GM12878 (cell line): Measurements from ENCODE around the gene NBPF14. TPM values are rescaled to one million over a fixed set of nuclear protein-coding genes. Genes with fewer than 3 reads are reported as not detected.
A peak's percentile ranks its signal among the peaks of the same experiment; 100 is the strongest.
"Not testable (repeated sequence)": the region's sequence is repeated elsewhere in the genome, so short reads cannot be mapped to it uniquely, and the experiment has no call there.

Experiments used
- ATAC-seq: fragments of 200-7000 bp; cut with Tn5 transposase; 3 replicates; pipeline ENCODE4 v1.9.1; 2020; ENCODE audit warnings: mild to moderate bottlenecking, moderate library complexity
- BruUV-seq: library from RNA; stranded (reverse); fragments of 400-500 nt; replicated peaks from 2 replicates; lab custom pipeline; 2021; lab: Mats Ljungman, UMichigan
- CTCF ChIA-PET: fragments of 300-600 bp; sonication (Branson Sonifier 250); formaldehyde crosslinking; extraction: SDS; loops from one replicate; lab custom pipeline; 2021; ENCODE audit warnings: inconsistent platforms; lab: Yijun Ruan, JAX
- POLR2A ChIA-PET: fragments of 350-600 bp; formaldehyde crosslinking; extraction: SDS; loops from one replicate; lab custom pipeline; 2021; ENCODE audit warnings: inconsistent platforms; lab: Charles Lee
- RAD21 ChIA-PET: fragments of 300-600 bp; sonication (Branson Sonifier 250); formaldehyde crosslinking; loops from one replicate; lab custom pipeline; 2023; ENCODE audit warnings: antibody characterized with exemption; ENCODE audit not compliant: unreplicated experiment; lab: Charles Lee
- SMC1A ChIA-PET: fragments of 300-600 bp; sonication (Branson Sonifier 250); formaldehyde crosslinking; loops from one replicate; lab custom pipeline; 2023; ENCODE audit not compliant: unreplicated experiment, uncharacterized antibody; lab: Charles Lee
- DNase-seq: peaks from one replicate; pipeline ENCODE4 v3.0.0-alpha.2; 2011; ENCODE audit warnings: low read depth, low spot score
- FAIRE-seq: peaks from 3 replicates; lab custom pipeline; 2011; peaks lifted over from hg19 to GRCh38; lab: Jason Lieb, UNC
- H2AFZ ChIP-seq: 2 replicates; pipeline ENCODE4 v1.6.0; 2011; ENCODE audit warnings: low read depth, low read length, control low read depth; ENCODE audit not compliant: control insufficient read depth
- H3K27ac ChIP-seq: 2 replicates; pipeline ENCODE4 v1.5.1; 2011; ENCODE audit warnings: control low read depth; ENCODE audit not compliant: control insufficient read depth, insufficient read depth
- H3K27me3 ChIP-seq, 2 experiments: replicated peaks in 1 of 2; 2 replicates each; pipeline versions ENCODE4 v1.6.0 to v1.6.1; 2011; ENCODE audit warnings: low read length in 1 of 2; ENCODE audit not compliant: control insufficient read depth in 2 of 2, insufficient read depth in 2 of 2
- H3K36me3 ChIP-seq, 2 experiments: 2 replicates each; pipeline ENCODE4 v1.5.1; 2011; ENCODE audit warnings: low read length in 1 of 2; ENCODE audit not compliant: control insufficient read depth in 2 of 2, insufficient read depth in 2 of 2
- H3K4me1 ChIP-seq: 2 replicates; pipeline ENCODE4 v1.6.1; 2011; ENCODE audit warnings: mild to moderate bottlenecking, low read length, moderate library complexity, mixed read lengths; ENCODE audit not compliant: control insufficient read depth, insufficient read depth
- H3K4me2 ChIP-seq: 2 replicates; pipeline ENCODE4 v1.6.0; 2011; ENCODE audit warnings: control low read depth; ENCODE audit not compliant: control insufficient read depth, insufficient read depth
- H3K4me3 ChIP-seq: fragments of 200-600 bp; sonication (generic); 2 replicates; pipeline ENCODE4 v1.5.1; 2016
- H3K79me2 ChIP-seq: 2 replicates; pipeline ENCODE4 v1.6.0; 2011; ENCODE audit warnings: low read length; ENCODE audit not compliant: control insufficient read depth, insufficient read depth
- H3K9ac ChIP-seq: 2 replicates; pipeline ENCODE4 v1.8.0; 2011; ENCODE audit warnings: low read length, control low read depth, mixed read lengths; ENCODE audit not compliant: control insufficient read depth, insufficient read depth
- H3K9me3 ChIP-seq: replicated peaks from 3 replicates; pipeline ENCODE4 v1.5.1; 2011; ENCODE audit warnings: mild to moderate bottlenecking, low read length; ENCODE audit not compliant: control insufficient read depth, insufficient read depth
- H4K20me1 ChIP-seq: 2 replicates; pipeline ENCODE4 v1.6.0; 2011; ENCODE audit not compliant: control insufficient read depth, insufficient read depth
- JUNB ChIP-seq: IDR thresholded peaks from 2 replicates; pipeline ENCODE4 v1.6.1; 2016; ENCODE audit warnings: antibody characterized with exemption, mild to moderate bottlenecking
- TCF7 ChIP-seq: IDR thresholded peaks from 2 replicates; pipeline ENCODE4 v1.6.1; 2014; ENCODE audit warnings: antibody characterized with exemption, borderline replicate concordance
- WGBS: methylation state at CpG from one replicate; pipeline ENCODE4 v1.1.6; 2016; ENCODE audit warnings: low lambda C conversion rate; ENCODE audit not compliant: insufficient replicate concordance, insufficient coverage; ENCODE audit errors: missing lambda C conversion rate; 5-methylcytosine and 5-hydroxymethylcytosine counted together
- in situ Hi-C: fragments of 300-500 bp; cut with MboI; formaldehyde crosslinking; loops from 9 replicates; pipeline ENCODE4 v1.14.3; 2018; ENCODE audit warnings: mixed read lengths
- intact Hi-C: fragments of 100-400 bp; cut with micrococcal nuclease; formaldehyde crosslinking; loops from one replicate; pipeline ENCODE4 v1.14.2; 2022; ENCODE audit not compliant: unreplicated experiment
- polyA plus RNA-seq, 11 experiments: library from polyadenylated mRNA; depleted of rRNA in 4 of 11; unstranded in 6 of 11; stranded (reverse) in 5 of 11; fragments of >200 nt; fragmentation: Nextera tagmentation in 4 of 11; fragmentation: Illumina TruSeq in 1 of 11; extraction: Ambion mirVana in 4 of 11; extraction: Trizol in 1 of 11; gene quantifications; 1 replicate in 1 of 11; 2 replicates in 10 of 11; pipeline versions ENCODE4 v1.2.1 to v1.2.3, GENCODE V29; 2011 to 2016; ENCODE audit warnings: inconsistent platforms in 2 of 11, missing spikeins in 2 of 11, low read depth in 1 of 11
- total RNA-seq, 4 experiments: library from RNA; depleted of rRNA in 3 of 4; stranded (reverse); fragments of >200 nt in 3 of 4; fragmentation: Illumina TruSeq in 1 of 4; extraction: Trizol in 1 of 4; gene quantifications; 2 replicates each; pipeline versions ENCODE4 v1.2.1 to v1.2.3, GENCODE V29; 2013 to 2021

The NBPF14 gene
- total and polyA plus RNA-seq, 10 of the 15 experiments (the other 5 are each of a cell fraction or from before 2014, with no cell fraction given): 0.05 to 6.6 (median 0.81) TPM

DNA sequence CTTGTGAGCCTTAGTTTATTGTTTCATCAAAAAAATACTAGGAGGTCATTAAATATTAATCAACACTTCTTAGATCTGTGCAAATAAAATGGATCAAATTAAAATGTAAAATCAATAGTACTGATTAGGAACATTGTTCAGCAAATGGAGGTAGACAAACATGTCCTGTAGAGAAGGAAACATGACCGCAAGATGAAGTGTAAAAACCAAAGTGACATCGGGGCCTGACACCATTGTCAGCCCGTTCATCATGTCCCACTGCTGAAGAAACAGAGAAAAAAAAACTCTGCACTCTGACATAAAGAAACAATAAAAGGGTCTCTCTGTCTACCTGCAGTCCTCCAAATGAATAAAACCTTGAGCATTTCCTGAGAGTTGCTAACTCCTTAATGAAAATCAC lies 81.5 kb downstream of the NBPF14 start:
- H3K4me1 ChIP-seq, H3K4me3 ChIP-seq, DNase-seq, intact Hi-C loops, H3K36me3 ChIP-seq, H3K9me3 ChIP-seq, POLR2A ChIA-PET, H3K4me2 ChIP-seq, RAD21 ChIA-PET, ATAC-seq, FAIRE-seq, H3K27me3 ChIP-seq, H3K27ac ChIP-seq, SMC1A ChIA-PET, H2AFZ ChIP-seq, BruUV-seq, H3K9ac ChIP-seq, CTCF ChIA-PET, in situ Hi-C loops, H4K20me1 ChIP-seq, H3K79me2 ChIP-seq: not testable (repeated sequence)
- no CpG with 5 or more reads among the region's 3 CpGs for WGBS

GRCh38 chr1:148512571-148513184 lies 83.1 kb downstream of the NBPF14 start:
- H3K27ac ChIP-seq: not testable (repeated sequence)
- TF ChIP-seq JUNB: peak; percentile 73
- TF ChIP-seq TCF7: peak; percentile 90
- TF ChIP-seq, all 136 proteins: peak for 2; not testable (repeated sequence) for 134
- 26% methylated on average over 8 of the region's 9 CpGs for WGBS
- H2AFZ ChIP-seq, H4K20me1 ChIP-seq, H3K9me3 ChIP-seq, DNase-seq, H3K4me2 ChIP-seq, RAD21 ChIA-PET, intact Hi-C loops, H3K4me1 ChIP-seq, H3K36me3 ChIP-seq, H3K27me3 ChIP-seq, POLR2A ChIA-PET, CTCF ChIA-PET, in situ Hi-C loops, SMC1A ChIA-PET, H3K9ac ChIP-seq, BruUV-seq, H3K4me3 ChIP-seq, FAIRE-seq, ATAC-seq, H3K79me2 ChIP-seq: not testable (repeated sequence)

GRCh38 chr1:148493933-148494332 lies 101.9 kb downstream of the NBPF14 start:
- DNase-seq, CTCF ChIA-PET, intact Hi-C loops, H3K36me3 ChIP-seq, FAIRE-seq, H3K9ac ChIP-seq, ATAC-seq, H3K4me3 ChIP-seq, RAD21 ChIA-PET, H3K4me2 ChIP-seq, H3K27ac ChIP-seq, SMC1A ChIA-PET, H3K27me3 ChIP-seq, H3K79me2 ChIP-seq, POLR2A ChIA-PET, H3K9me3 ChIP-seq, H4K20me1 ChIP-seq, H2AFZ ChIP-seq, BruUV-seq, in situ Hi-C loops, H3K4me1 ChIP-seq: not testable (repeated sequence)

- H2AFZ ChIP-seq, H3K4me3 ChIP-seq, H3K4me2 ChIP-seq, DNase-seq, H3K27ac ChIP-seq, CTCF ChIA-PET, RAD21 ChIA-PET, intact Hi-C loops, H3K79me2 ChIP-seq, FAIRE-seq, POLR2A ChIA-PET, SMC1A ChIA-PET, H4K20me1 ChIP-seq, H3K36me3 ChIP-seq, ATAC-seq, H3K27me3 ChIP-seq, BruUV-seq, H3K4me1 ChIP-seq, H3K9ac ChIP-seq, H3K9me3 ChIP-seq, in situ Hi-C loops: not testable (repeated sequence)
- WGBS: 77% methylated on average over 12 of the region's 12 CpGs
Measured at GRCh38 chr1:148483029-148483428, 112.8 kb downstream of the NBPF14 start, which contains the start of gene PPIAL4G. TSS of gene PPIAL4G (minus strand) at chr1:148483302. CDS start at chr1:148483252, 50 bp downstream.
